IMR-90 (cell line): Measurements from ENCODE around the gene LIG1. TPM values are rescaled to one million over a fixed set of nuclear protein-coding genes. Genes with fewer than 3 reads are reported as not detected.

Experiments
- ATAC-seq: fragments of 200-7000 bp; cut with Tn5 transposase; 2 replicates; pipeline ENCODE4 v1.9.1; 2020; ENCODE audit warnings: low read depth, mild to moderate bottlenecking, moderate library complexity
- BruUV-seq: library from RNA; stranded (reverse); fragments of 400-500 nt; replicated peaks from 2 replicates; lab custom pipeline; 2021; lab: Mats Ljungman, UMichigan
- CTCF ChIA-PET: fragments of 300-600 bp; formaldehyde crosslinking; extraction: SDS; loops from one replicate; lab custom pipeline; 2021; ENCODE audit warnings: antibody characterized with exemption; lab: Yijun Ruan, JAX
- POLR2A ChIA-PET: fragments of 300-600 bp; sonication (Branson Sonifier 250); formaldehyde crosslinking; loops from one replicate; lab custom pipeline; 2022; ENCODE audit warnings: antibody characterized with exemption; ENCODE audit not compliant: unreplicated experiment; lab: Charles Lee
- DNase-seq: peaks from one replicate; pipeline ENCODE4 v3.0.0; 2013
- H2AFZ ChIP-seq: replicated peaks from 2 replicates; pipeline ENCODE3; 2013; ENCODE audit warnings: low read length, mild to moderate bottlenecking; ENCODE audit not compliant: poor library complexity
- H2AK5ac ChIP-seq: 2 replicates; pipeline ENCODE4 v1.6.1; 2013; ENCODE audit warnings: low read depth, low read length, inconsistent platforms
- H2AK9ac ChIP-seq: replicated peaks from 2 replicates; pipeline ENCODE3; 2013; ENCODE audit warnings: mild to moderate bottlenecking, low read depth, low read length, moderate library complexity; ENCODE audit not compliant: poor library complexity
- H2BK120ac ChIP-seq: 2 replicates; pipeline ENCODE4 v1.6.1; 2013; ENCODE audit warnings: low read depth, low read length, inconsistent platforms
- H2BK15ac ChIP-seq: 3 replicates; pipeline ENCODE4 v1.6.1; 2013; ENCODE audit warnings: low read depth, low read length, inconsistent platforms
- H2BK20ac ChIP-seq: 2 replicates; pipeline ENCODE4 v1.6.1; 2013; ENCODE audit warnings: low read depth, mild to moderate bottlenecking, inconsistent platforms, low read length, moderate library complexity
- H2BK5ac ChIP-seq: 2 replicates; pipeline ENCODE4 v1.6.1; 2013; ENCODE audit warnings: mild to moderate bottlenecking, low read depth, low read length, inconsistent platforms; ENCODE audit not compliant: poor library complexity, severe bottlenecking
- H3K14ac ChIP-seq: replicated peaks from 2 replicates; pipeline ENCODE4 v1.6.1; 2013; ENCODE audit warnings: low read depth, low read length, inconsistent platforms
- H3K18ac ChIP-seq: 2 replicates; pipeline ENCODE4 v1.6.1; 2013; ENCODE audit warnings: low read depth, low read length, control low read depth
- H3K23ac ChIP-seq: 2 replicates; pipeline ENCODE4 v1.6.1; 2013; ENCODE audit warnings: low read depth, low read length, inconsistent platforms
- H3K27ac ChIP-seq: 2 replicates; pipeline ENCODE4 v1.5.1; 2013; ENCODE audit warnings: mild to moderate bottlenecking, control low read depth, low read length; ENCODE audit not compliant: insufficient read depth
- H3K27me3 ChIP-seq: 2 replicates; pipeline ENCODE4 v1.6.1; 2013; ENCODE audit warnings: low read length; ENCODE audit not compliant: control insufficient read depth, insufficient read depth
- H3K36me3 ChIP-seq: 2 replicates; pipeline ENCODE4 v1.6.1; 2013; ENCODE audit warnings: low read length, mixed read lengths; ENCODE audit not compliant: control insufficient read depth, insufficient read depth
- H3K4ac ChIP-seq: 2 replicates; pipeline ENCODE4 v1.6.1; 2013; ENCODE audit warnings: low read depth, low read length, inconsistent platforms
- H3K4me1 ChIP-seq: 2 replicates; pipeline ENCODE4 v1.6.1; 2013; ENCODE audit warnings: low read length, mixed read lengths; ENCODE audit not compliant: control insufficient read depth, insufficient read depth
- H3K4me2 ChIP-seq: 2 replicates; pipeline ENCODE4 v1.6.1; 2013; ENCODE audit warnings: low read depth, mild to moderate bottlenecking, control low read depth, low read length, moderate library complexity
- H3K4me3 ChIP-seq: 2 replicates; pipeline ENCODE4 v1.5.1; 2013; ENCODE audit warnings: low read depth, mild to moderate bottlenecking, control low read depth, low read length, moderate library complexity; ENCODE audit not compliant: insufficient read depth
- H3K56ac ChIP-seq: 2 replicates; pipeline ENCODE4 v1.6.1; 2013; ENCODE audit warnings: low read length, inconsistent platforms; ENCODE audit not compliant: insufficient read depth; ENCODE audit errors: extremely low read depth
- H3K79me1 ChIP-seq, 2 experiments: 2 replicates each; pipeline ENCODE4 v1.6.1; 2013; ENCODE audit warnings: low read length in 2 of 2, inconsistent platforms in 1 of 2, low read depth in 1 of 2
- H3K9ac ChIP-seq: 2 replicates; pipeline ENCODE4 v1.6.1; 2013; ENCODE audit warnings: low read depth, low read length, control low read depth
- H3K9me1 ChIP-seq: 2 replicates; pipeline ENCODE4 v1.6.1; 2013; ENCODE audit warnings: low read length, inconsistent platforms; ENCODE audit not compliant: insufficient read depth
- H3K9me3 ChIP-seq: 2 replicates; pipeline ENCODE4 v1.6.1; 2013; ENCODE audit warnings: low read length; ENCODE audit not compliant: control insufficient read depth, insufficient read depth
- H4K20me1 ChIP-seq: 2 replicates; pipeline ENCODE4 v1.6.1; 2013; ENCODE audit warnings: low read length, inconsistent platforms; ENCODE audit not compliant: insufficient read depth
- H4K5ac ChIP-seq: 2 replicates; pipeline ENCODE4 v1.6.1; 2013; ENCODE audit warnings: mild to moderate bottlenecking, low read depth, low read length, control low read depth
- H4K8ac ChIP-seq, 2 experiments: 2 replicates each; pipeline ENCODE4 v1.6.1; 2013; ENCODE audit warnings: low read depth in 2 of 2, low read length in 2 of 2, control low read depth in 1 of 2, inconsistent platforms in 1 of 2
- H4K91ac ChIP-seq: 2 replicates; pipeline ENCODE4 v1.6.1; 2013; ENCODE audit warnings: low read depth, low read length, inconsistent platforms; ENCODE audit not compliant: insufficient read depth
- CHD1 ChIP-seq: IDR thresholded peaks from 2 replicates; pipeline ENCODE4 v1.6.1; 2012; ENCODE audit warnings: low read depth, low read length, improper control_type of control experiment
- MAZ ChIP-seq: IDR thresholded peaks from 2 replicates; pipeline ENCODE4 v1.6.1; 2012; ENCODE audit warnings: low read depth, mild to moderate bottlenecking, low read length, improper control_type of control experiment, moderate library complexity, borderline replicate concordance
- WGBS, 2 experiments: methylation state at CpG; one replicate each; pipeline versions ENCODE4 v1.1.5 to v1.1.7; 2013; ENCODE audit warnings: missing lambda C conversion rate in 2 of 2; ENCODE audit not compliant: insufficient read length in 1 of 2; ENCODE audit errors: extremely low coverage in 2 of 2; 5-methylcytosine and 5-hydroxymethylcytosine counted together
- dilution Hi-C: fragments of 300-500 bp; cut with HindIII; formaldehyde crosslinking; loops from one replicate; pipeline ENCODE4 v1.14.3; 2018; ENCODE audit warnings: low sequenced_read_pairs; ENCODE audit not compliant: unreplicated experiment
- in situ Hi-C: fragments of 300-500 bp; cut with MboI; formaldehyde crosslinking; loops from 3 replicates; pipeline ENCODE4 v1.14.3; 2019; ENCODE audit warnings: low sequenced_read_pairs, inconsistent platforms, mixed read lengths
- intact Hi-C: fragments of 100-400 bp; cut with micrococcal nuclease; formaldehyde crosslinking; loops from 2 replicates; pipeline ENCODE4 v1.10.0; 2022
- polyA plus RNA-seq, 3 experiments: library from polyadenylated mRNA; depleted of rRNA; stranded (reverse); fragments of >200 nt; gene quantifications; 2 replicates each; pipeline ENCODE4 v1.2.3, GENCODE V29; 2012; ENCODE audit warnings: low replicate concordance in 1 of 3
- total RNA-seq: library from RNA; depleted of rRNA; stranded (reverse); fragments of >200 nt; gene quantifications from 2 replicates; pipeline ENCODE4 v1.2.3, GENCODE V29; 2012

The LIG1 gene
- total and polyA plus RNA-seq, 2 of the 4 experiments (the other 2 are of a cell fraction), result 24.9 to 34.0 TPM

DNA sequence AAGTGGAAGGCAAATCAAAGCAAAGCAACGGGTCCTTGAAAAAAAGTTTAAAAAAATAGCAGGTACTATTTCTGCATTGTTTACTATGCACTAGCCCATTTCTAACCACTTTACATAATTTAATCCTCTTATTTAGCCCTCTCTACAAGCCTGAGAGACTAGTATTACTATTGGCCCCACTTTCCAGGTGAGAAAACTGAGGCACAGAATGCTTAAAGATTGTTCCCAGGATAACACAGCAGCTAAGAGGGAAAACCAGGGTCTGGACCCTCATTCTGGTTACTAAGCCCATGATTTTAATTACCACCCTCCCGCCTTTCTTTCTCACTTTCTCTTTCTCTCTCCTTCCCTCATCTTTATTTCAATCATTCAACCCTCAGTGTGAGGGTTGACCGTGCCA lies 6.1 kb upstream of the LIG1 start:
- Histone ChIP-seq H2AK9ac (no peak overlapping the region), H4K5ac (no peak overlapping the region), H4K20me1 (no peaks in the 10 kb centered on the region), H2BK20ac (no peak overlapping the region), H2BK5ac (no peak overlapping the region), H3K4me2 (no peak overlapping the region), H3K79me1 (peaks cover 8 to 29% of the 10 kb centered on the region in 2 experiments), H3K18ac (no peak overlapping the region), H3K9me3 (no peaks in the 10 kb centered on the region; the same call in 1 of the 2 replicates), H4K91ac (no peak overlapping the region), H3K4me3 (no peak overlapping the region), H2AK5ac (no peak overlapping the region), H3K27ac (no peak overlapping the region), H2AFZ (no peak overlapping the region), H3K23ac (no peak overlapping the region), H4K8ac (no peak overlapping the region), H3K27me3 (no peaks in the 10 kb centered on the region), H3K9ac (no peak overlapping the region), H3K56ac (no peak overlapping the region), H3K4ac (no peak overlapping the region), H3K9me1 (no peaks in the 10 kb centered on the region; the same call in 1 of the 2 replicates), H3K36me3 (peaks cover 19% of the 10 kb centered on the region), H2BK120ac (no peak overlapping the region), H2BK15ac (no peak overlapping the region), H3K4me1 (peaks cover 2% of the 10 kb centered on the region), H3K14ac (no peak overlapping the region)
- ATAC-seq, result no peak
- dilution Hi-C loops, result no loop called here
- BruUV-seq, result no TSS peak
- in situ Hi-C loops, result no loop called here
- WGBS, 2 experiments, result 100% methylated on average over 1 of the region's 3 CpGs; no CpG with 5 or more reads in 1 of the 2 experiments
- ChIA-PET POLR2A (no interaction called here), CTCF (no interaction called here)
- TF ChIP-seq MAZ, result no peak
- TF ChIP-seq CHD1, result no peak
- no peak for DNase-seq
- intact Hi-C loops, result no loop called here
